ENCODE measurements around the gene TBC1D22A.

DNA sequence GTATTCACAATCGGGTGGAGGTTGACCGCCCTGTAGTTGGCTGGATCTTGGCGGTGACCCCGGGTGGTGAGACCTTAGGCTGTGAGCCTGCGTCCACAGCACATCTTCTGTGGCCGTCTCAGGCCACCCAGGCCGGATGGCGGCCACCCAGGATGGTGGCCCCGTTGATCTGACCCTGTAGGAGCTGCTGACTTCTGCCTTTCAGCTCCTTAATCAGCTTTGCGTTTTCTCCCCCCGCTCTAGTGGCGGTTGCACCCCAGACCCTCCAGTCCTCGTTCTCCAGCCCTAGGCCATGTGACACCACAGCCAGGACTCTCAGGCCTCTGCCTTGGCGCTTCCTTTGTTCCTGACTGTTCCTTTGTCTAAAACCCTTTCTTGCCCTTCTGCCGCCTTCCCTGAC is 244.0 kb downstream of the TBC1D22A start:
- TF ChIP-seq, protein P1, sequence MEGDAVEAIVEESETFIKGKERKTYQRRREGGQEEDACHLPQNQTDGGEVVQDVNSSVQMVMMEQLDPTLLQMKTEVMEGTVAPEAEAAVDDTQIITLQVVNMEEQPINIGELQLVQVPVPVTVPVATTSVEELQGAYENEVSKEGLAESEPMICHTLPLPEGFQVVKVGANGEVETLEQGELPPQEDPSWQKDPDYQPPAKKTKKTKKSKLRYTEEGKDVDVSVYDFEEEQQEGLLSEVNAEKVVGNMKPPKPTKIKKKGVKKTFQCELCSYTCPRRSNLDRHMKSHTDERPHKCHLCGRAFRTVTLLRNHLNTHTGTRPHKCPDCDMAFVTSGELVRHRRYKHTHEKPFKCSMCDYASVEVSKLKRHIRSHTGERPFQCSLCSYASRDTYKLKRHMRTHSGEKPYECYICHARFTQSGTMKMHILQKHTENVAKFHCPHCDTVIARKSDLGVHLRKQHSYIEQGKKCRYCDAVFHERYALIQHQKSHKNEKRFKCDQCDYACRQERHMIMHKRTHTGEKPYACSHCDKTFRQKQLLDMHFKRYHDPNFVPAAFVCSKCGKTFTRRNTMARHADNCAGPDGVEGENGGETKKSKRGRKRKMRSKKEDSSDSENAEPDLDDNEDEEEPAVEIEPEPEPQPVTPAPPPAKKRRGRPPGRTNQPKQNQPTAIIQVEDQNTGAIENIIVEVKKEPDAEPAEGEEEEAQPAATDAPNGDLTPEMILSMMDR (IDR thresholded peaks at IDR 0.05) = no peak
- TF ChIP-seq POLR2A (IDR thresholded peaks at IDR 0.05) (no peak), EP300 (IDR thresholded peaks at IDR 0.05) (no peak)

Data from ovary (tissue), 3 donors.